Activated CD4-positive, alpha-beta memory T cell treated with anti-CD3 and anti-CD28 coated beads for 36 hours (primary cell): ENCODE measurements around the gene USP53. TPM values are rescaled to one million over a fixed set of nuclear protein-coding genes. Genes with fewer than 3 reads are reported as not detected.
A peak's percentile ranks its signal among the peaks of the same experiment; 100 is the strongest.
"Not testable (repeated sequence)": the region's sequence is repeated elsewhere in the genome, so short reads cannot be mapped to it uniquely, and the experiment has no call there.

ENCODE experiments used
- CTCF ChIA-PET: fragments of 350-600 bp; sonication (Branson Sonifier 250); formaldehyde crosslinking; loops from one replicate; lab custom pipeline; 2021; ENCODE audit warnings: antibody characterized with exemption, inconsistent platforms; lab: Charles Lee
- POLR2A ChIA-PET: fragments of 350-600 bp; sonication (Branson Sonifier 250); formaldehyde crosslinking; loops from one replicate; lab custom pipeline; 2021; ENCODE audit warnings: antibody characterized with exemption; lab: Charles Lee
- DNase-seq: peaks from one replicate; pipeline ENCODE4 v3.0.0-alpha.2; 2020
- H3K27ac Mint-ChIP-seq: one replicate; pipeline ENCODE4 v1.8.0; 2021; ENCODE audit warnings: mixed read lengths
- H3K27me3 Mint-ChIP-seq: one replicate; pipeline ENCODE4 v1.8.0; 2021; ENCODE audit warnings: mixed read lengths
- H3K36me3 Mint-ChIP-seq: one replicate; pipeline ENCODE4 v1.8.0; 2021; ENCODE audit warnings: mixed read lengths
- H3K4me1 Mint-ChIP-seq: one replicate; pipeline ENCODE4 v1.8.0; 2021; ENCODE audit warnings: low read depth, mixed read lengths
- H3K4me3 Mint-ChIP-seq: one replicate; pipeline ENCODE4 v1.8.0; 2021; ENCODE audit warnings: mild to moderate bottlenecking, mixed read lengths
- H3K9me3 Mint-ChIP-seq: one replicate; pipeline ENCODE4 v1.8.0; 2021; ENCODE audit warnings: mixed read lengths
- intact Hi-C: fragments of 100-400 bp; cut with micrococcal nuclease; formaldehyde crosslinking; loops from one replicate; pipeline ENCODE4 v1.15.1; 2023
- total RNA-seq, 2 experiments: library from RNA; stranded (reverse); gene quantifications; one replicate each; pipeline ENCODE4 v1.2.3, GENCODE V29; 2021

Gene USP53
- total RNA-seq, 2 experiments from 2014 or later, result 9.5 to 10.5 TPM

- H3K9me3 Mint-ChIP-seq, result no peaks in the 10 kb centered on the region
- POLR2A ChIA-PET, result no interaction called here
- H3K4me3 Mint-ChIP-seq, result no peak overlapping the region
- no peaks in the 10 kb centered on the region for H3K4me1 Mint-ChIP-seq
- H3K27ac Mint-ChIP-seq, result no peak overlapping the region
- no peaks in the 10 kb centered on the region for H3K27me3 Mint-ChIP-seq
- CTCF ChIA-PET, result no interaction called here
- DNase-seq, result no peak
- intact Hi-C loops, result no loop called here
- peaks cover 13% of the 10 kb centered on the region for H3K36me3 Mint-ChIP-seq
Measured at GRCh38 chr4:119243868-119244267, 31.4 kb downstream of the USP53 start.

DNA sequence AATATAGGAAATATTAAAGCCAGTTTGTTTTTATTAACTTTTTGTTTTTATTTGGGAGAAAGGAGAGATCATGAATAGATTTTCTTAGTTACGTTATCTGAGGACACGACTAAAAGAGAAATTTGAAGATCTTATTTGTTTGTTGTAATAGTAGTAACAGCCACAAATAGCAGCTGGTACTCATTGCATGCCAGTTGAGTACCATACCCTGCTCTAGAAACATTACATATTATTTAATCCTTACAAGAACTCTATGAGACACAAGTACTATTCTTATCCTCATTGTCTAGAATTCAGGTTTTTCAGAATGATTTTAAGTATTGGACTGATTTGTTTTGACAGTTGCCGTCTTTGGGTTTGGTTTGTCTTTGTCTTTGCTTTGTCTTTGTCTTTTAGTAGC, 31.8 kb downstream of the USP53 start:
- H3K9me3 Mint-ChIP-seq, result no peaks in the 10 kb centered on the region
- CTCF ChIA-PET, result no interaction called here
- no peak for DNase-seq
- no peak overlapping the region for H3K4me3 Mint-ChIP-seq
- H3K36me3 Mint-ChIP-seq, result peaks cover 16% of the 10 kb centered on the region
- POLR2A ChIA-PET, result no interaction called here
- H3K4me1 Mint-ChIP-seq, result no peaks in the 10 kb centered on the region
- no peaks in the 10 kb centered on the region for H3K27me3 Mint-ChIP-seq
- intact Hi-C loops, result no loop called here
- H3K27ac Mint-ChIP-seq, result no peak overlapping the region

DNA sequence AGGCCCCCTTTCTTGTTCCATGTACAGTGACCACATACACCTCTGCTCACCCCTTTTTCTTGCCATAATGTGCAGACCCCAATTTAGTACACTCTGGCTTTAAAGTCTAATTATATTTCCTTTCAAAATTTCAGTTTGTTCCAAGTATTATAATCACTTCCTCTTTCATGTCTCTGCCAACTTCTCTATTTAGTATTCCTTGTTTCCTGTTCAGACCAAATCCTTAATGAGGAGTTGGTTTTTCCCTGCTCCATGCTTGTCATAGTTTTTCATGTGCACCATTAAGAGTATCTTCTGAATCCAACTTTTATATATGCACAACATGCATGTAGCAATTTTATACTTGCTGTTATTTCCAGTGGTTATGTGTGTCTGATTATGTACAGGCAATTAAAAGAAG, 32.3 kb downstream of the USP53 start:
- ChIA-PET POLR2A (no interaction called here), CTCF (no interaction called here)
- intact Hi-C loops, result no loop called here
- Mint-ChIP-seq H3K9me3 (no peaks in the 10 kb centered on the region), H3K4me3 (no peak overlapping the region), H3K36me3 (peaks cover 16% of the 10 kb centered on the region), H3K27me3 (no peaks in the 10 kb centered on the region), H3K27ac (no peak overlapping the region), H3K4me1 (no peaks in the 10 kb centered on the region)
- no peak for DNase-seq

- no peak overlapping the region for H3K27ac Mint-ChIP-seq
- H3K9me3 Mint-ChIP-seq, result peaks cover 2% of the 10 kb centered on the region
- no peak for DNase-seq
- no peaks in the 10 kb centered on the region for H3K27me3 Mint-ChIP-seq
- peaks cover 21% of the 10 kb centered on the region for H3K36me3 Mint-ChIP-seq
- no peak overlapping the region for H3K4me3 Mint-ChIP-seq
- no peaks in the 10 kb centered on the region for H3K4me1 Mint-ChIP-seq
- CTCF ChIA-PET, result no interaction called here
- POLR2A ChIA-PET, result no interaction called here
- intact Hi-C loops, result no loop called here
Measured at GRCh38 chr4:119246177-119246733, 33.7 kb downstream of the USP53 start.

DNA sequence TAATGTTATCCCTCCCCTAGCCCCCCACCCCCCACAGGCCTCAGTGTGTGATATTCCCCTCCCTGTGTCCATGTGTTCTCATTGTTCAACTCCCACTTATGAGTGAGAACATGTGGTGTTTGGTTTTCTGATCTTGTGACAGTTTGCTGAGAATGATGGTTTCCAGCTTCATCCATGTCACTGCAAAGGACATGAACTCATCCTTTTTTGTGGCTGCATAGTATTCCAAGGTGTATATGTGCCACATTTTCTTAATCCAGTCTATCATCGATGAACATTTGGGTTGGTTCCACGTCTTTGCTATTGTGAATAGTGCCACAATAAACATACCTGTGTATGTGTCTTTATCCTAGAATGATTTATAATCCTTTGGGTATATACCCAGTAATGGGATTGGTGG, 38.5 kb downstream of the USP53 start:
- Mint-ChIP-seq H3K9me3 (peaks cover 23% of the 10 kb centered on the region), H3K36me3 (peaks cover 55% of the 10 kb centered on the region)
- intact Hi-C loops, H3K4me1 Mint-ChIP-seq, CTCF ChIA-PET, H3K4me3 Mint-ChIP-seq, H3K27me3 Mint-ChIP-seq, POLR2A ChIA-PET, H3K27ac Mint-ChIP-seq, DNase-seq: not testable (repeated sequence)

DNA sequence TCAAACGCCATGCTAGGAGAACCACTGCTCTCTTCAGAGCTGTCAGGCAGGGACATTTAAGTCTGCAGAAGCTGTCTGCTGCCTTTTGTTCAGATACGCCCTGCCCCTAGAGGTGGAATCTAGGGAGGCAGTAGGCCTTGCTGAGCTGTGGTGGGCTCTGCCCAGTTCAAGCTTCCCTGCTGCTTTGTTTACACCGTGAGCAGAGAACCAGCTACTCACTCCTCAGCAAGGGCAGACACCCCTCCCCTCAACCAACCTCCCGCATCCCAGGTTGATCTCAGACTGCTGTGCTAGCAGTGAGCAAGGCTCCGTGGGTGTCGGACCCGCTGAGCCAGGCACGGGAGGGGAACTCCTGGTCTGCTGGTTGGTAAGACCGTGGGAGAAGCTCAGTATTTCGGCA, 42.7 kb downstream of the USP53 start:
- peaks cover 54% of the 10 kb centered on the region for H3K36me3 Mint-ChIP-seq
- H3K4me3 Mint-ChIP-seq, intact Hi-C loops, POLR2A ChIA-PET, H3K4me1 Mint-ChIP-seq, DNase-seq, H3K27ac Mint-ChIP-seq, H3K27me3 Mint-ChIP-seq, CTCF ChIA-PET: not testable (repeated sequence)
- H3K9me3 Mint-ChIP-seq, result peaks cover 23% of the 10 kb centered on the region

DNA sequence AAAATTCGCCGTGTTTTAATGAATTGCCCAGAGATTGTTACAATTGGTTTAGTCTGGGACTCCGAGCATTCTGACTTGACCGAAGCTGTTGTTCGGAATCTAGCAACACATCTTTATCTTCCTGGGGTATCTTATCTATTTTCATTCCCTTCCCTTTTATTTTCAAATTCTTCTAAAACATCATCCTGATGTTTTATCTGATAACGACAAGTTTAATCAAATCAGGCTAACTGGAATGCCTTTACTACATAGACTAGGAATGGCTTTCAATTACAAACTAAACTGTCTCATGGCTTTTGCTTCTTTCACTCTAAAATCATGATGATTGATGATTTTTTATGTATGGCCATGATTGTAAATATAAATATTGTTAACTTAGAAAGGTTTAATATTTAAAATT, 48.0 kb downstream of the USP53 start:
- intact Hi-C loops, result no loop called here
- Mint-ChIP-seq H3K4me1 (peaks cover 6% of the 10 kb centered on the region), H3K27ac (no peak overlapping the region), H3K27me3 (no peaks in the 10 kb centered on the region), H3K9me3 (no peaks in the 10 kb centered on the region), H3K36me3 (peaks cover 23% of the 10 kb centered on the region), H3K4me3 (no peak overlapping the region)
- DNase-seq, result no peak
- POLR2A ChIA-PET, result no interaction called here
- CTCF ChIA-PET, result no interaction called here

DNA sequence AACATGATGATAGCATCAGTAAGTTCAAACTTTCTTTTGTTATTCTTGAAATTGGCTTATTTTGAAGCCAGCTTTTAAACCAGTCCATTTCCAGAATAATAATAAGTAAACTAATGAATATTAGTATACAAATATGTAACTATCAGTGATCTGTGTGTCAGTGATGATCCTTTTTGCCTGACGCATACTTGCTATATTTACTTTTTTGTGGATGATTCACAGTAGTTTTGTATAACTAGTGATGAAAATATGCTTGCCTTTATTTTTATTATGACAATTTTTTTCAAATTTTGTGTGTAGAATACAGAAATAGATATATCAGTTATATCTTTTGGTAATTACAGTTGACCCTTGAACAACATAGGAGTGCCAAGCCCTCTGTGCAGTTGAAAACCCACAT, 49.5 kb downstream of the USP53 start:
- Mint-ChIP-seq H3K36me3 (peaks cover 32% of the 10 kb centered on the region), H3K27ac (no peak overlapping the region)
- CTCF ChIA-PET, result interaction anchor here (1.0 kb wide), 1 partner anchor 221 kb away, joined by 4 read pairs; no protein-coding TSS in a partner anchor

GRCh38 chr4:119264743-119265142, 52.2 kb downstream of the USP53 start:
- Mint-ChIP-seq H3K4me1 (peaks cover 12% of the 10 kb centered on the region), H3K27ac (peak overlapping the region; percentile 47), H3K27me3 (no peaks in the 10 kb centered on the region), H3K4me3 (no peak overlapping the region), H3K9me3 (peaks cover 9% of the 10 kb centered on the region), H3K36me3 (peaks cover 23% of the 10 kb centered on the region)
- ChIA-PET CTCF (interaction anchor here (0.9 kb wide), 1 partner anchor 222 kb away, joined by 5 read pairs; no protein-coding TSS in a partner anchor), POLR2A (interaction anchor here (1.6 kb wide), 1 partner anchor 27 kb away, joined by 4 read pairs; no protein-coding TSS in a partner anchor)
- intact Hi-C loops, result loop anchor here (1.0 kb wide), 2 partner anchors 26 to 51 kb away; no protein-coding TSS in a partner anchor
- DNase-seq, result no peak

More for the DNA sequence above, 49.5 kb downstream of the USP53 start:
- POLR2A ChIA-PET, result no interaction called here
- intact Hi-C loops, result no loop called here
- peaks cover 9% of the 10 kb centered on the region for H3K9me3 Mint-ChIP-seq
- H3K4me3 Mint-ChIP-seq, result no peak overlapping the region
- no peaks in the 10 kb centered on the region for H3K27me3 Mint-ChIP-seq
- peaks cover 12% of the 10 kb centered on the region for H3K4me1 Mint-ChIP-seq
- DNase-seq, result no peak

- Mint-ChIP-seq H3K27ac (no peak overlapping the region), H3K36me3 (peaks cover 25% of the 10 kb centered on the region), H3K4me1 (peaks cover 12% of the 10 kb centered on the region), H3K4me3 (no peak overlapping the region), H3K9me3 (peaks cover 9% of the 10 kb centered on the region), H3K27me3 (no peaks in the 10 kb centered on the region)
- DNase-seq, result no peak
- CTCF ChIA-PET, result no interaction called here
- POLR2A ChIA-PET, result interaction anchor here (0.6 kb wide), 1 partner anchor 63 kb away, joined by 3 read pairs; no protein-coding TSS in a partner anchor
- intact Hi-C loops, result no loop called here
Measured at GRCh38 chr4:119266153-119266552, 53.6 kb downstream of the USP53 start.

DNA sequence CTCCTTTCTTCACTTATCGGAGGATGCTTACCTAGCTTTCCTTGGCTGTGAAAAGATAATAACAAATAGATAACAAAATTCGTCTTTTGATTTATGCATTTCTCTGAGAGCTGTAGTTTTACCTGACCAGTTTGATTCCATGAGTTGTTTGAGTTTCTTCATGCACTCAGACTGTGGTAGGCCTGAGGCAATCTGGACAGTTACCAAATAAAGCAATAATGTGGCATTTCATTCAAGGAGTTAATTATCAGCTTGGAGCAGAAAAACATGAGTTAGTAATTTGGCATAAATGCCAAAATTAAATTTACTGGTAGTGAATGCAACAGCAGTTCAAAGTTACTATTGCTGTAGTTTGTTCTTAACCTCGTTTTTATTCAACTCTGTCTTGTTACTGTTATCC, 56.0 kb downstream of the USP53 start:
- ChIA-PET POLR2A (no interaction called here), CTCF (interaction anchor here (1.3 kb wide), 1 partner anchor 227 kb away, joined by 5 read pairs; no protein-coding TSS in a partner anchor)
- no peak overlapping the region for H3K27ac Mint-ChIP-seq
- no peak overlapping the region for H3K4me3 Mint-ChIP-seq
- peaks cover 12% of the 10 kb centered on the region for H3K4me1 Mint-ChIP-seq
- H3K9me3 Mint-ChIP-seq, result peaks cover 9% of the 10 kb centered on the region
- no peak for DNase-seq
- intact Hi-C loops, result no loop called here
- peaks cover 38% of the 10 kb centered on the region for H3K36me3 Mint-ChIP-seq
- H3K27me3 Mint-ChIP-seq, result no peaks in the 10 kb centered on the region

- no peaks in the 10 kb centered on the region for H3K27me3 Mint-ChIP-seq
- ChIA-PET POLR2A (no interaction called here), CTCF (no interaction called here)
- no peak overlapping the region for H3K27ac Mint-ChIP-seq
- H3K36me3 Mint-ChIP-seq, result peaks cover 28% of the 10 kb centered on the region
- intact Hi-C loops, result no loop called here
- no peaks in the 10 kb centered on the region for H3K4me1 Mint-ChIP-seq
- H3K9me3 Mint-ChIP-seq, result peaks cover 4% of the 10 kb centered on the region
- no peak overlapping the region for H3K4me3 Mint-ChIP-seq
- no peak for DNase-seq
Measured at GRCh38 chr4:119271361-119272085, 59.0 kb downstream of the USP53 start.
